ENCODE results near the gene HMCN2. TPM values are rescaled to one million over a fixed set of nuclear protein-coding genes. Genes with fewer than 3 reads are reported as not detected.

The HMCN2 gene
- total and polyA plus RNA-seq, 4 donors, result 0.24 to 1.8 (median 0.29) TPM

DNA sequence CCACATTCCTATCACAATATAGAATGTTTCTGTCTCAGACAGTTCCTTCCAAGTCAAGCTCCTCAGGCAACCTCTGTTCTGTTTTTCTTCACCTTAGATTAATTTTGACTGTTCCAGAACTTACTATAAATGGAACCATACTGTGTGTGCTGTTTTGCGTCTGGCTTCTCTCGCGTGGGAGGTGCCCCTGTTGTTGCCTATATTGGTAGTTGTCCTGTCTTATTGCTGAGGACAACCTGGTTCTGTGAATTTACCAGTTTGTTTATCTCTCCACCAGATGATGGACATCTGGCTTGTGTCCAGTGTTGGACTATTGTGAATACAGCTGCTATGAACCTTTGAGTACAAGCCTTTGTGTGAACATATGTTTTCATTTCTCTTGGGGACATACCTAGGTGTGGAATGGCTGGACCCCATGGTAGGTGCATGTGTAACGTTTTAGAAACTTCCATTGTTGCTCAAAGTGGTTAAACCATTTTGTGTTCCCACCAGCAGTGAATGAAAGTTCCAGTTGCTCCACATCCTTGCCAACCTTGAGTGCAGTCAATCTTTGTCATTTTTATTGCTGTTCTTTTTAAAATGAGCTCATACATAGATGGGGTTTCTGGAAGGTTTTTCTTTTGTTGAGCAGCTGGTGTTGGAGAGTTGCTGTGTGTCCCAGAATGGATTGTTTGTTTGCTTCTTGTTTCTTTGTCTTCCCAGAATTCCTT is 18.1 kb downstream of the HMCN2 start:
- no peak overlapping the region for H3K4me3 ChIP-seq (ENCODE audit: low read depth in 1 of 3, low read length in 3 of 3)
- no peak for DNase-seq (ENCODE audit: low spot score)
- no peak overlapping the region for H3K9ac ChIP-seq (ENCODE audit: low read depth in 1 of 2, low read length in 2 of 2)
- H3K27ac ChIP-seq (ENCODE audit: low read depth in 1 of 2, low read length in 2 of 2), result no peak overlapping the region
- TF ChIP-seq, protein P1, sequence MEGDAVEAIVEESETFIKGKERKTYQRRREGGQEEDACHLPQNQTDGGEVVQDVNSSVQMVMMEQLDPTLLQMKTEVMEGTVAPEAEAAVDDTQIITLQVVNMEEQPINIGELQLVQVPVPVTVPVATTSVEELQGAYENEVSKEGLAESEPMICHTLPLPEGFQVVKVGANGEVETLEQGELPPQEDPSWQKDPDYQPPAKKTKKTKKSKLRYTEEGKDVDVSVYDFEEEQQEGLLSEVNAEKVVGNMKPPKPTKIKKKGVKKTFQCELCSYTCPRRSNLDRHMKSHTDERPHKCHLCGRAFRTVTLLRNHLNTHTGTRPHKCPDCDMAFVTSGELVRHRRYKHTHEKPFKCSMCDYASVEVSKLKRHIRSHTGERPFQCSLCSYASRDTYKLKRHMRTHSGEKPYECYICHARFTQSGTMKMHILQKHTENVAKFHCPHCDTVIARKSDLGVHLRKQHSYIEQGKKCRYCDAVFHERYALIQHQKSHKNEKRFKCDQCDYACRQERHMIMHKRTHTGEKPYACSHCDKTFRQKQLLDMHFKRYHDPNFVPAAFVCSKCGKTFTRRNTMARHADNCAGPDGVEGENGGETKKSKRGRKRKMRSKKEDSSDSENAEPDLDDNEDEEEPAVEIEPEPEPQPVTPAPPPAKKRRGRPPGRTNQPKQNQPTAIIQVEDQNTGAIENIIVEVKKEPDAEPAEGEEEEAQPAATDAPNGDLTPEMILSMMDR (IDR thresholded peaks at IDR 0.05; ENCODE audit: low read depth, low read length, missing input control), result no peak
- TF ChIP-seq TAF1 (conservative IDR thresholded peaks at IDR 0.05) (no peak), EGR1 (IDR thresholded peaks at IDR 0.05; ENCODE audit: low read depth in 2 of 2) (no peak)
- TF ChIP-seq, protein P2, sequence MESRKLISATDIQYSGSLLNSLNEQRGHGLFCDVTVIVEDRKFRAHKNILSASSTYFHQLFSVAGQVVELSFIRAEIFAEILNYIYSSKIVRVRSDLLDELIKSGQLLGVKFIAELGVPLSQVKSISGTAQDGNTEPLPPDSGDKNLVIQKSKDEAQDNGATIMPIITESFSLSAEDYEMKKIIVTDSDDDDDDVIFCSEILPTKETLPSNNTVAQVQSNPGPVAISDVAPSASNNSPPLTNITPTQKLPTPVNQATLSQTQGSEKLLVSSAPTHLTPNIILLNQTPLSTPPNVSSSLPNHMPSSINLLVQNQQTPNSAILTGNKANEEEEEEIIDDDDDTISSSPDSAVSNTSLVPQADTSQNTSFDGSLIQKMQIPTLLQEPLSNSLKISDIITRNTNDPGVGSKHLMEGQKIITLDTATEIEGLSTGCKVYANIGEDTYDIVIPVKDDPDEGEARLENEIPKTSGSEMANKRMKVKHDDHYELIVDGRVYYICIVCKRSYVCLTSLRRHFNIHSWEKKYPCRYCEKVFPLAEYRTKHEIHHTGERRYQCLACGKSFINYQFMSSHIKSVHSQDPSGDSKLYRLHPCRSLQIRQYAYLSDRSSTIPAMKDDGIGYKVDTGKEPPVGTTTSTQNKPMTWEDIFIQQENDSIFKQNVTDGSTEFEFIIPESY (IDR thresholded peaks at IDR 0.05), result no peak
- WGBS, result 85% methylated on average over 4 of the region's 4 CpGs
- H3K36me3 ChIP-seq (ENCODE audit: control insufficient read depth in 4 of 4, insufficient read depth in 3 of 4, low read depth in 1 of 4, low read length in 3 of 4), result no peaks in the 10 kb centered on the region
- H3K4me1 ChIP-seq (ENCODE audit: control insufficient read depth in 4 of 4, insufficient read depth in 4 of 4, low read length in 3 of 4), result peaks cover 0 to 8% (median 6%) of the 10 kb centered on the region in 4 donors
- H3K9me3 ChIP-seq (ENCODE audit: control insufficient read depth in 4 of 4, low read length in 3 of 4), result no peaks in the 10 kb centered on the region
- no peaks in the 10 kb centered on the region for H3K27me3 ChIP-seq (ENCODE audit: control insufficient read depth in 4 of 4, insufficient read depth in 4 of 4, low read length in 3 of 4)

DNA sequence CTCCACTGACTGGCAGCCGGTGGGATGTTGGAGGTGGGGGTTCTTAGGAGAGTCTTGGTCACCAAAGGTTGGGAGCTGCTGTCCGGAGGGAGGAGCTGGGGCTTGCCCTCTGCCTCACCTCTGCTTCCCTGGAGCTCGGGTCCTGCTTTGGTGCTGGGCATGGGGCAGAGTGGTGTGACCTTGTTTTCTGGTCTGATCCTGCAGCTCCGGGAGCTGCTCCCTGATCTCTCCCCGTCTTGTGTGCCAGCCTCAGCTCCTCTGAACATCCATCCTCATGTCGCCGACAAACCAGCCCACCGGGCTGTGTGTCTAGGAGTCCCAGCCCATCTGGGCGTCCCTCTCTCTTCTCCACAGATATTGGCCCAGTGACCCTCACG is 18.7 kb downstream of the HMCN2 start:
- WGBS, result 72% methylated on average over 10 of the region's 10 CpGs
- no peak overlapping the region for H3K27ac ChIP-seq (ENCODE audit: low read depth in 1 of 2, low read length in 2 of 2)

DNA sequence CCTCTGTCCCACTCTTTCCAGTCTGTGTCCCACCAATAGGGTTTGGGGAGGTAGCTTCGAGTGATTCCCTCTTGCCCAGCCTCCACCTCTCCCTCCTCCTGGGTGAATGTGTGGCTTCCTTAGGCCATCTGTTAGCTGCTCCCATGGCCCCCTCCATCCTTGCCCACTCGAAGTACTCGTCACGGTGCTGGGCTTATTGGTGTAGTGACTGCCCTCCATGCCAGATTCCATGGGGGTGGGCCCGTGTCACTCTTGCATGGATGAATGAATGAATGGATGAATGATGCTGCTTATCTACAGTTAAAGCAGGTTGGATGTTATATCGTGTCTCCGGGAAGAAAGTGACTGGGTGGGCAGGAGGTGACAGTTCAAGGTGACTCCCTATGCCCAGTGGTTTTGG is 19.1 kb downstream of the HMCN2 start:
- Histone ChIP-seq H3K9ac (ENCODE audit: low read depth in 1 of 2, low read length in 2 of 2) (no peak overlapping the region), H3K9me3 (ENCODE audit: control insufficient read depth in 4 of 4, low read length in 3 of 4) (no peaks in the 10 kb centered on the region), H3K27me3 (ENCODE audit: control insufficient read depth in 4 of 4, insufficient read depth in 4 of 4, low read length in 3 of 4) (no peaks in the 10 kb centered on the region), H3K4me3 (ENCODE audit: low read depth in 1 of 3, low read length in 3 of 3) (no peak overlapping the region), H3K27ac (ENCODE audit: low read depth in 1 of 2, low read length in 2 of 2) (no peak overlapping the region), H3K36me3 (ENCODE audit: control insufficient read depth in 4 of 4, insufficient read depth in 3 of 4, low read depth in 1 of 4, low read length in 3 of 4) (no peaks in the 10 kb centered on the region), H3K4me1 (ENCODE audit: control insufficient read depth in 4 of 4, insufficient read depth in 4 of 4, low read length in 3 of 4) (peaks cover 0 to 8% (median 6%) of the 10 kb centered on the region in 4 donors)
- DNase-seq (ENCODE audit: low spot score), result no peak
- WGBS, result 87% methylated on average over 7 of the region's 7 CpGs
- TF ChIP-seq HNF4A (conservative IDR thresholded peaks at IDR 0.05) (no peak), RAD21 (IDR thresholded peaks at IDR 0.05) (no peak), TAF1 (conservative IDR thresholded peaks at IDR 0.05) (no peak)
- TF ChIP-seq, protein P1 (IDR thresholded peaks at IDR 0.05; ENCODE audit: low read depth, low read length, missing input control), result no peak

More for the DNA sequence above, 18.7 kb downstream of the HMCN2 start:
- H3K27me3 ChIP-seq (ENCODE audit: control insufficient read depth in 4 of 4, insufficient read depth in 4 of 4, low read length in 3 of 4), result no peaks in the 10 kb centered on the region
- H3K36me3 ChIP-seq (ENCODE audit: control insufficient read depth in 4 of 4, insufficient read depth in 3 of 4, low read depth in 1 of 4, low read length in 3 of 4), result no peaks in the 10 kb centered on the region
- H3K9ac ChIP-seq (ENCODE audit: low read depth in 1 of 2, low read length in 2 of 2), result no peak overlapping the region
- TF ChIP-seq HNF4A (conservative IDR thresholded peaks at IDR 0.05) (no peak), FOXA1 (IDR thresholded peaks at IDR 0.05) (no peak), RXRA (IDR thresholded peaks at IDR 0.05) (no peak), HNF4G (IDR thresholded peaks at IDR 0.05) (no peak), YY1 (IDR thresholded peaks at IDR 0.05) (no peak), SP1 (IDR thresholded peaks at IDR 0.05) (no peak), TAF1 (conservative IDR thresholded peaks at IDR 0.05) (no peak)
- TF ChIP-seq, protein P2 (IDR thresholded peaks at IDR 0.05), result no peak
- H3K9me3 ChIP-seq (ENCODE audit: control insufficient read depth in 4 of 4, low read length in 3 of 4), result no peaks in the 10 kb centered on the region
- H3K4me1 ChIP-seq (ENCODE audit: control insufficient read depth in 4 of 4, insufficient read depth in 4 of 4, low read length in 3 of 4), result peaks cover 0 to 8% (median 6%) of the 10 kb centered on the region in 4 donors
- DNase-seq (ENCODE audit: low spot score), result no peak
- H3K4me3 ChIP-seq (ENCODE audit: low read depth in 1 of 3, low read length in 3 of 3), result no peak overlapping the region

Measured in liver (tissue), 9 donors.